HL-60 (cell line): ENCODE measurements around the gene IFI27L1.

Experiments used
- DNase-seq, 2 experiments: peaks; one replicate each; pipeline ENCODE4 v3.0.0-alpha.2; 2010 to 2020; ENCODE audit warnings: low read depth in 1 of 2, low spot score in 1 of 2
- H3K27ac ChIP-seq: fragments of 250-450 bp; sonication (Bioruptor Pico); replicated peaks from 2 replicates; pipeline ENCODE4 v1.5.1; 2020; ENCODE audit warnings: mild to moderate bottlenecking, moderate library complexity
- H3K27me3 ChIP-seq: fragments of 250-450 bp; sonication (Bioruptor Pico); 2 replicates; pipeline ENCODE4 v1.5.1; 2021; ENCODE audit warnings: mild to moderate bottlenecking, moderate library complexity; ENCODE audit not compliant: insufficient read depth, poor library complexity, severe bottlenecking
- H3K4me3 ChIP-seq: replicated peaks from 2 replicates; pipeline ENCODE4 v1.5.1; 2011; ENCODE audit warnings: mild to moderate bottlenecking, control low read depth, low read length; ENCODE audit not compliant: insufficient read depth
- GABPA ChIP-seq: IDR thresholded peaks from 2 replicates; pipeline ENCODE4 v1.6.1; 2012; ENCODE audit warnings: low read depth
- POLR2AphosphoS5 ChIP-seq: IDR thresholded peaks from 2 replicates; pipeline ENCODE4 v1.6.1; 2012; ENCODE audit warnings: low read depth
- SPI1 ChIP-seq: IDR thresholded peaks from 2 replicates; pipeline ENCODE4 v1.6.1; 2012; ENCODE audit warnings: low read depth, mild to moderate bottlenecking, borderline replicate concordance
- TF ChIP-seq, protein P1 (sequence below): IDR thresholded peaks from 2 replicates; pipeline ENCODE4 v1.6.1; 2012; ENCODE audit warnings: low read depth; ENCODE audit not compliant: insufficient replicate concordance
- TF ChIP-seq, protein P2 (sequence below): IDR thresholded peaks from one replicate; pipeline ENCODE4 v1.5.1; 2011; ENCODE audit warnings: low read length, control low read depth, inconsistent platforms; ENCODE audit not compliant: insufficient read depth

The IFI27L1 gene

DNA sequence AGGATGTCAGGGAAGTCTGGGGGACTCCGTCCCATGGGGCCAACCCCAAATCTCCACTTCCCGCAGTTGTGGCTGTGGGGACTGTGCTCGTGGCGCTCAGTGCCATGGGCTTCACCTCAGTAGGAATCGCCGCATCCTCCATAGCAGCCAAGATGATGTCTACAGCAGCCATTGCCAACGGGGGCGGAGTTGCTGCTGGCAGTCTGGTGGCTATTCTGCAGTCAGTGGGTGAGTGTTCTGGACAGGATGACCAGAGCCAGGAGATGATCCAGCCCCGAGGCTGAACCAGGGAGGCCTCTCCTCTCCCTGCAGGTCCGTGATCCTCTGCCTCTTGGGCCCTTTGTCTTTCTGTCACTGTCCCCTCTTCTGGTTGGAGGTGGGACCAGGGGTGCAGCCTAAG lies 20.6 kb downstream of the IFI27L1 start:
- no peak overlapping the region for H3K4me3 ChIP-seq
- TF ChIP-seq, protein P1, sequence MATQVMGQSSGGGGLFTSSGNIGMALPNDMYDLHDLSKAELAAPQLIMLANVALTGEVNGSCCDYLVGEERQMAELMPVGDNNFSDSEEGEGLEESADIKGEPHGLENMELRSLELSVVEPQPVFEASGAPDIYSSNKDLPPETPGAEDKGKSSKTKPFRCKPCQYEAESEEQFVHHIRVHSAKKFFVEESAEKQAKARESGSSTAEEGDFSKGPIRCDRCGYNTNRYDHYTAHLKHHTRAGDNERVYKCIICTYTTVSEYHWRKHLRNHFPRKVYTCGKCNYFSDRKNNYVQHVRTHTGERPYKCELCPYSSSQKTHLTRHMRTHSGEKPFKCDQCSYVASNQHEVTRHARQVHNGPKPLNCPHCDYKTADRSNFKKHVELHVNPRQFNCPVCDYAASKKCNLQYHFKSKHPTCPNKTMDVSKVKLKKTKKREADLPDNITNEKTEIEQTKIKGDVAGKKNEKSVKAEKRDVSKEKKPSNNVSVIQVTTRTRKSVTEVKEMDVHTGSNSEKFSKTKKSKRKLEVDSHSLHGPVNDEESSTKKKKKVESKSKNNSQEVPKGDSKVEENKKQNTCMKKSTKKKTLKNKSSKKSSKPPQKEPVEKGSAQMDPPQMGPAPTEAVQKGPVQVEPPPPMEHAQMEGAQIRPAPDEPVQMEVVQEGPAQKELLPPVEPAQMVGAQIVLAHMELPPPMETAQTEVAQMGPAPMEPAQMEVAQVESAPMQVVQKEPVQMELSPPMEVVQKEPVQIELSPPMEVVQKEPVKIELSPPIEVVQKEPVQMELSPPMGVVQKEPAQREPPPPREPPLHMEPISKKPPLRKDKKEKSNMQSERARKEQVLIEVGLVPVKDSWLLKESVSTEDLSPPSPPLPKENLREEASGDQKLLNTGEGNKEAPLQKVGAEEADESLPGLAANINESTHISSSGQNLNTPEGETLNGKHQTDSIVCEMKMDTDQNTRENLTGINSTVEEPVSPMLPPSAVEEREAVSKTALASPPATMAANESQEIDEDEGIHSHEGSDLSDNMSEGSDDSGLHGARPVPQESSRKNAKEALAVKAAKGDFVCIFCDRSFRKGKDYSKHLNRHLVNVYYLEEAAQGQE, result no peak
- no peak for TF ChIP-seq SPI1
- no peak for TF ChIP-seq GABPA
- TF ChIP-seq POLR2AphosphoS5, result no peak
- TF ChIP-seq, protein P2, sequence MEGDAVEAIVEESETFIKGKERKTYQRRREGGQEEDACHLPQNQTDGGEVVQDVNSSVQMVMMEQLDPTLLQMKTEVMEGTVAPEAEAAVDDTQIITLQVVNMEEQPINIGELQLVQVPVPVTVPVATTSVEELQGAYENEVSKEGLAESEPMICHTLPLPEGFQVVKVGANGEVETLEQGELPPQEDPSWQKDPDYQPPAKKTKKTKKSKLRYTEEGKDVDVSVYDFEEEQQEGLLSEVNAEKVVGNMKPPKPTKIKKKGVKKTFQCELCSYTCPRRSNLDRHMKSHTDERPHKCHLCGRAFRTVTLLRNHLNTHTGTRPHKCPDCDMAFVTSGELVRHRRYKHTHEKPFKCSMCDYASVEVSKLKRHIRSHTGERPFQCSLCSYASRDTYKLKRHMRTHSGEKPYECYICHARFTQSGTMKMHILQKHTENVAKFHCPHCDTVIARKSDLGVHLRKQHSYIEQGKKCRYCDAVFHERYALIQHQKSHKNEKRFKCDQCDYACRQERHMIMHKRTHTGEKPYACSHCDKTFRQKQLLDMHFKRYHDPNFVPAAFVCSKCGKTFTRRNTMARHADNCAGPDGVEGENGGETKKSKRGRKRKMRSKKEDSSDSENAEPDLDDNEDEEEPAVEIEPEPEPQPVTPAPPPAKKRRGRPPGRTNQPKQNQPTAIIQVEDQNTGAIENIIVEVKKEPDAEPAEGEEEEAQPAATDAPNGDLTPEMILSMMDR, result no peak
- H3K27ac ChIP-seq, result no peak overlapping the region
- H3K27me3 ChIP-seq, result no peaks in the 10 kb centered on the region
- DNase-seq, result no peak

- H3K27ac ChIP-seq, result no peak overlapping the region
- DNase-seq, result no peak
- H3K4me3 ChIP-seq, result no peak overlapping the region
- TF ChIP-seq GABPA, result no peak
- TF ChIP-seq, protein P1, result no peak
- no peak for TF ChIP-seq SPI1
- TF ChIP-seq, protein P2, result no peak
- TF ChIP-seq POLR2AphosphoS5, result no peak
- H3K27me3 ChIP-seq, result no peaks in the 10 kb centered on the region
These were observed 21.8 kb downstream of the IFI27L1 start for GRCh38 chr14:94102768-94103482.

GRCh38 chr14:94103554-94104150 lies 22.5 kb downstream of the IFI27L1 start:
- DNase-seq, result no peak
- Histone ChIP-seq H3K27ac (no peak overlapping the region), H3K27me3 (no peaks in the 10 kb centered on the region), H3K4me3 (no peak overlapping the region)
- TF ChIP-seq, protein P1, result no peak
- TF ChIP-seq POLR2AphosphoS5 (no peak), SPI1 (no peak)
- TF ChIP-seq, protein P2, result no peak
